ENCODE results near the gene APRT.
A peak's percentile ranks its signal among the peaks of the same experiment; 100 is the strongest.

Gene APRT

GRCh38 chr16:88811769-88812512, at the start of gene APRT:
Gene APRT (minus strand): TSS chr16:88811928. CDS start chr16:88811899, 29 bp downstream.
- DNase-seq (ENCODE audit: low read depth) = peak; percentile 95

- DNase-seq (ENCODE audit: low read depth) = no peak
Observed at GRCh38 chr16:88861359-88861758, 49.6 kb upstream of the APRT start.

GRCh38 chr16:88859381-88860091, 47.8 kb upstream of the APRT start:
- DNase-seq (ENCODE audit: low read depth) = no peak

- DNase-seq (ENCODE audit: low read depth) = peak; percentile 51
Observed at GRCh38 chr16:88857728-88858339, 46.1 kb upstream of the APRT start.

GRCh38 chr16:88856828-88857727, 45.4 kb upstream of the APRT start, which contains the start of the genes GALNS and TRAPPC2L:
Gene GALNS (minus strand): TSS chr16:88856947. CDS start chr16:88856877, 70 bp downstream.
Gene TRAPPC2L (plus strand): TSS chr16:88857127. CDS start chr16:88857151, 24 bp downstream.
- DNase-seq (ENCODE audit: low read depth) = peak; percentile 99

- DNase-seq (ENCODE audit: low read depth) = peak; percentile 6
Observed at GRCh38 chr16:88856122-88856827, 44.5 kb upstream of the APRT start.

- no peak for DNase-seq (ENCODE audit: low read depth)
Observed at GRCh38 chr16:88855736-88856121, 44.0 kb upstream of the APRT start.

- no peak for DNase-seq (ENCODE audit: low read depth)
Observed at GRCh38 chr16:88855176-88855575, 43.4 kb upstream of the APRT start.

GRCh38 chr16:88854306-88855111, 42.8 kb upstream of the APRT start:
- DNase-seq (ENCODE audit: low read depth) = no peak

- no peak for DNase-seq (ENCODE audit: low read depth)
Observed at GRCh38 chr16:88853325-88853941, 41.7 kb upstream of the APRT start.

- no peak for DNase-seq (ENCODE audit: low read depth)
Observed at GRCh38 chr16:88851616-88852015, 39.9 kb upstream of the APRT start.

GRCh38 chr16:88850531-88851199, 38.9 kb upstream of the APRT start:
- no peak for DNase-seq (ENCODE audit: low read depth)

GRCh38 chr16:88848557-88848956, 36.8 kb upstream of the APRT start:
- DNase-seq (ENCODE audit: low read depth) = no peak

GRCh38 chr16:88847654-88848053, 35.9 kb upstream of the APRT start:
- DNase-seq (ENCODE audit: low read depth) = no peak

GRCh38 chr16:88846088-88846487, 34.4 kb upstream of the APRT start:
- no peak for DNase-seq (ENCODE audit: low read depth)

- DNase-seq (ENCODE audit: low read depth) = no peak
Observed at GRCh38 chr16:88844419-88845036, 32.8 kb upstream of the APRT start.

- no peak for DNase-seq (ENCODE audit: low read depth)
Observed at GRCh38 chr16:88843256-88843655, 31.5 kb upstream of the APRT start.

GRCh38 chr16:88842806-88843205, 31.1 kb upstream of the APRT start:
- no peak for DNase-seq (ENCODE audit: low read depth)

GRCh38 chr16:88842308-88842756, 30.6 kb upstream of the APRT start:
- DNase-seq (ENCODE audit: low read depth) = no peak
